Erythroblast (primary cell): Measurements from ENCODE around the gene SIGLEC15.

Source experiments
- GATA1 ChIP-seq: IDR thresholded peaks from 2 replicates; pipeline ENCODE4 v1.6.1; 2011; ENCODE audit warnings: low read depth, mild to moderate bottlenecking, control low read depth, low read length, moderate library complexity
- POLR2A ChIP-seq: IDR thresholded peaks from 2 replicates; pipeline ENCODE4 v1.6.1; 2011; ENCODE audit warnings: mild to moderate bottlenecking, low read length

GRCh38 chr18:45787346-45787745 is 38.1 kb upstream of the SIGLEC15 start:
- TF ChIP-seq POLR2A (no peak), GATA1 (no peak)
